ENCODE measurements around the gene WDR54.

Gene WDR54

GRCh38 chr2:74436111-74436805 is 14.7 kb downstream of the WDR54 start:
- H3K4me3 ChIP-seq (ENCODE audit: low read length) = no peak overlapping the region
- no peaks in the 10 kb centered on the region for H3F3A ChIP-seq (ENCODE audit: control insufficient read depth, insufficient read depth)
- TF ChIP-seq, protein P1, sequence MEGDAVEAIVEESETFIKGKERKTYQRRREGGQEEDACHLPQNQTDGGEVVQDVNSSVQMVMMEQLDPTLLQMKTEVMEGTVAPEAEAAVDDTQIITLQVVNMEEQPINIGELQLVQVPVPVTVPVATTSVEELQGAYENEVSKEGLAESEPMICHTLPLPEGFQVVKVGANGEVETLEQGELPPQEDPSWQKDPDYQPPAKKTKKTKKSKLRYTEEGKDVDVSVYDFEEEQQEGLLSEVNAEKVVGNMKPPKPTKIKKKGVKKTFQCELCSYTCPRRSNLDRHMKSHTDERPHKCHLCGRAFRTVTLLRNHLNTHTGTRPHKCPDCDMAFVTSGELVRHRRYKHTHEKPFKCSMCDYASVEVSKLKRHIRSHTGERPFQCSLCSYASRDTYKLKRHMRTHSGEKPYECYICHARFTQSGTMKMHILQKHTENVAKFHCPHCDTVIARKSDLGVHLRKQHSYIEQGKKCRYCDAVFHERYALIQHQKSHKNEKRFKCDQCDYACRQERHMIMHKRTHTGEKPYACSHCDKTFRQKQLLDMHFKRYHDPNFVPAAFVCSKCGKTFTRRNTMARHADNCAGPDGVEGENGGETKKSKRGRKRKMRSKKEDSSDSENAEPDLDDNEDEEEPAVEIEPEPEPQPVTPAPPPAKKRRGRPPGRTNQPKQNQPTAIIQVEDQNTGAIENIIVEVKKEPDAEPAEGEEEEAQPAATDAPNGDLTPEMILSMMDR (IDR thresholded peaks at IDR 0.05; ENCODE audit: low read depth, low read length, poor library complexity, severe bottlenecking) = no peak
- no peak for TF ChIP-seq EZH2phosphoT487 (IDR thresholded peaks at IDR 0.05; ENCODE audit: borderline replicate concordance, low read length)
- H3K36me3 ChIP-seq (ENCODE audit: control insufficient read depth, low read length) = no peaks in the 10 kb centered on the region
- H3K79me2 ChIP-seq (ENCODE audit: control insufficient read depth, low read length) = no peaks in the 10 kb centered on the region
- H3K9me3 ChIP-seq (ENCODE audit: control insufficient read depth, insufficient read depth, low read length) = no peaks in the 10 kb centered on the region
- H3K4me2 ChIP-seq (ENCODE audit: low read length) = no peak overlapping the region
- H4K20me1 ChIP-seq (ENCODE audit: control insufficient read depth, insufficient read depth, low read depth, low read length) = no peaks in the 10 kb centered on the region
- H3K27ac ChIP-seq (ENCODE audit: low read depth, low read length) = no peak overlapping the region
- no peaks in the 10 kb centered on the region for H3K9me2 ChIP-seq (replicated peaks; ENCODE audit: control insufficient read depth, low read length)
- peaks cover 32% of the 10 kb centered on the region for H3K4me1 ChIP-seq (ENCODE audit: control insufficient read depth, low read length)
- H3K27me3 ChIP-seq (ENCODE audit: control insufficient read depth, low read length) = peaks cover 5% of the 10 kb centered on the region

GRCh38 chr2:74436848-74437695 is 15.5 kb downstream of the WDR54 start:
- Histone ChIP-seq H3K79me2 (ENCODE audit: control insufficient read depth, low read length) (no peaks in the 10 kb centered on the region), H3K27me3 (ENCODE audit: control insufficient read depth, low read length) (peaks cover 13% of the 10 kb centered on the region), H3K4me2 (ENCODE audit: low read length) (no peak overlapping the region), H3K4me3 (ENCODE audit: low read length) (no peak overlapping the region), H3K9me3 (ENCODE audit: control insufficient read depth, insufficient read depth, low read length) (no peaks in the 10 kb centered on the region), H3K9me2 (replicated peaks; ENCODE audit: control insufficient read depth, low read length) (no peaks in the 10 kb centered on the region), H4K20me1 (ENCODE audit: control insufficient read depth, insufficient read depth, low read depth, low read length) (no peaks in the 10 kb centered on the region), H3K4me1 (ENCODE audit: control insufficient read depth, low read length) (peaks cover 35% of the 10 kb centered on the region), H3K27ac (ENCODE audit: low read depth, low read length) (no peak overlapping the region), H3K36me3 (ENCODE audit: control insufficient read depth, low read length) (no peaks in the 10 kb centered on the region), H3F3A (ENCODE audit: control insufficient read depth, insufficient read depth) (no peaks in the 10 kb centered on the region)
- TF ChIP-seq, protein P1 (IDR thresholded peaks at IDR 0.05; ENCODE audit: low read depth, low read length, poor library complexity, severe bottlenecking) = no peak
- no peak for TF ChIP-seq EZH2phosphoT487 (IDR thresholded peaks at IDR 0.05; ENCODE audit: borderline replicate concordance, low read length)

- H3F3A ChIP-seq (ENCODE audit: control insufficient read depth, insufficient read depth) = no peaks in the 10 kb centered on the region
- H3K79me2 ChIP-seq (ENCODE audit: control insufficient read depth, low read length) = no peaks in the 10 kb centered on the region
- H4K20me1 ChIP-seq (ENCODE audit: control insufficient read depth, insufficient read depth, low read depth, low read length) = no peaks in the 10 kb centered on the region
- H3K4me3 ChIP-seq (ENCODE audit: low read length) = no peak overlapping the region
- peaks cover 18% of the 10 kb centered on the region for H3K27me3 ChIP-seq (ENCODE audit: control insufficient read depth, low read length)
- H3K4me2 ChIP-seq (ENCODE audit: low read length) = no peak overlapping the region
- H3K4me1 ChIP-seq (ENCODE audit: control insufficient read depth, low read length) = peaks cover 35% of the 10 kb centered on the region
- no peaks in the 10 kb centered on the region for H3K9me3 ChIP-seq (ENCODE audit: control insufficient read depth, insufficient read depth, low read length)
- H3K9me2 ChIP-seq (replicated peaks; ENCODE audit: control insufficient read depth, low read length) = no peaks in the 10 kb centered on the region
- H3K27ac ChIP-seq (ENCODE audit: low read depth, low read length) = no peak overlapping the region
- TF ChIP-seq, protein P1 (IDR thresholded peaks at IDR 0.05; ENCODE audit: low read depth, low read length, poor library complexity, severe bottlenecking) = no peak
- no peak for TF ChIP-seq EZH2phosphoT487 (IDR thresholded peaks at IDR 0.05; ENCODE audit: borderline replicate concordance, low read length)
- H3K36me3 ChIP-seq (ENCODE audit: control insufficient read depth, low read length) = no peaks in the 10 kb centered on the region
Observed at GRCh38 chr2:74438248-74438647, 16.7 kb downstream of the WDR54 start.
